Subcutaneous abdominal adipose tissue (tissue), 5 donors: ENCODE data around the gene SH3BGRL3.
"Not testable (repeated sequence)": the region's sequence is repeated elsewhere in the genome, so short reads cannot be mapped to it uniquely, and the experiment has no call there.

Experiments
- H3K27ac ChIP-seq: one replicate; pipeline ENCODE4 v1.7.0; 2013; ENCODE audit warnings: low read depth, mild to moderate bottlenecking, inconsistent platforms, low read length, moderate library complexity
- H3K27me3 ChIP-seq, 5 donors: one replicate each; pipeline ENCODE4 v1.7.0; 2013; ENCODE audit warnings: low read length in 5 of 5, inconsistent platforms in 1 of 5; ENCODE audit not compliant: control insufficient read depth in 5 of 5, insufficient read depth in 4 of 5
- H3K36me3 ChIP-seq, 5 donors: one replicate each; pipeline ENCODE4 v1.7.0; 2013; ENCODE audit warnings: low read length in 5 of 5; ENCODE audit not compliant: control insufficient read depth in 5 of 5, insufficient read depth in 5 of 5
- H3K4me1 ChIP-seq, 5 donors: one replicate each; pipeline ENCODE4 v1.7.0; 2013; ENCODE audit warnings: low read length in 5 of 5, mild to moderate bottlenecking in 3 of 5, moderate library complexity in 1 of 5; ENCODE audit not compliant: control insufficient read depth in 5 of 5, insufficient read depth in 5 of 5
- H3K4me3 ChIP-seq, 5 donors: one replicate each; pipeline ENCODE4 v1.7.0; 2013; ENCODE audit warnings: low read length in 5 of 5, low read depth in 1 of 5
- H3K9ac ChIP-seq, 5 donors: one replicate each; pipeline ENCODE4 v1.7.0; 2013; ENCODE audit warnings: low read length in 5 of 5, mild to moderate bottlenecking in 4 of 5, moderate library complexity in 3 of 5
- H3K9me3 ChIP-seq, 5 donors: one replicate each; pipeline ENCODE4 v1.7.0; 2013; ENCODE audit warnings: low read length in 5 of 5; ENCODE audit not compliant: control insufficient read depth in 5 of 5
- donor health status: healthy.
- donor health status: healthy.
- donor health status: healthy.
- donor health status: healthy.
- donor health status: healthy.

Gene SH3BGRL3

GRCh38 chr1:26297791-26298124 is 17.9 kb downstream of the SH3BGRL3 start:
- Histone ChIP-seq H3K9ac (no peak overlapping the region), H3K27me3 (no peaks in the 10 kb centered on the region), H3K27ac (no peak overlapping the region), H3K9me3 (no peaks in the 10 kb centered on the region), H3K4me3 (no peak overlapping the region), H3K4me1 (peaks cover under 1 to 17% (median 11%) of the 10 kb centered on the region in 5 donors), H3K36me3 (peaks cover 0 to 13% (median 3%) of the 10 kb centered on the region in 5 donors)

DNA sequence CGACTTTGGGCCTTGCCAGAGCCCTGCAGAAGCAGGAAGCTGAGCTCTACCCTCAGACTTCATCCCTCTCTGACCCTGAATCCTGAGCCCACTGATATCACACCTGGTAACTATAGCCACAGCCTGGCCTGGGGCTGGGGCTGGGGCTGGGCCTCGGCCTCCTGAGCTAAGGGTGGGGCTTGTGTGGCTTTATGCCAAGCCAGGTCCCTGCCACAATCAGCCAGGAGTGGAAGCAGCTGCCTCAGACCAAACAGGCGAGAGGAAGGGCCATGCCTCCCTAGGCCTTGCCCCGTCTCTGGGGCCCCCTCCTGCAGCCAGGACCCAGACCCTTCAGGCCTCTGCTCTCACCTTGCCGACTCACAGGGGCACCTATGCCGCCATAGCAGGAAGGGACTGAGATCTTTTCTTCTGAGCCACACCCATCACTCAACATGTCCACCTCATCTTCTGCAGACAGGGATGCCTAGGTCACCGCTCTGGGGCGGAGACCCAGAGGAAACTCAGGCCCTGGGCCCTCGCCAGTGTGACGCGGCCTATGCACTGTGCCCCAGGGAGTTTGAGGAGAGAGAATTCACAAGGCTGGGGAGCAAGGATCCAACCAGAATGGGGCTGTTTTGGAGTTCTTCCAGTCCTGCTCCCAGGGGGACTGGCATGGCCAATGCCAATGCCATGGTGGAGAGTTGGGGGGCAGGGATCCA is 20.8 kb downstream of the SH3BGRL3 start:
- Histone ChIP-seq H3K4me1 (peaks cover 4 to 23% (median 19%) of the 10 kb centered on the region in 5 donors), H3K36me3 (peaks cover 0 to 13% (median 0%) of the 10 kb centered on the region in 5 donors), H3K9ac (peak overlapping the region in 1 of 5 donors; percentile 14), H3K4me3 (no peak overlapping the region), H3K27ac (no peak overlapping the region), H3K9me3 (no peaks in the 10 kb centered on the region), H3K27me3 (no peaks in the 10 kb centered on the region)

- H3K36me3 ChIP-seq = no peaks in the 10 kb centered on the region
- H3K27me3 ChIP-seq = no peaks in the 10 kb centered on the region
- H3K9ac ChIP-seq = peak overlapping the region in 2 of 5 donors; percentile 37 to 44
- H3K4me1 ChIP-seq = peaks cover 11 to 37% (median 34%) of the 10 kb centered on the region in 5 donors
- no peaks in the 10 kb centered on the region for H3K9me3 ChIP-seq
- H3K4me3 ChIP-seq = no peak overlapping the region
- peak overlapping the region; percentile 55 for H3K27ac ChIP-seq
These were observed 23.0 kb downstream of the SH3BGRL3 start for GRCh38 chr1:26302733-26303405.

DNA sequence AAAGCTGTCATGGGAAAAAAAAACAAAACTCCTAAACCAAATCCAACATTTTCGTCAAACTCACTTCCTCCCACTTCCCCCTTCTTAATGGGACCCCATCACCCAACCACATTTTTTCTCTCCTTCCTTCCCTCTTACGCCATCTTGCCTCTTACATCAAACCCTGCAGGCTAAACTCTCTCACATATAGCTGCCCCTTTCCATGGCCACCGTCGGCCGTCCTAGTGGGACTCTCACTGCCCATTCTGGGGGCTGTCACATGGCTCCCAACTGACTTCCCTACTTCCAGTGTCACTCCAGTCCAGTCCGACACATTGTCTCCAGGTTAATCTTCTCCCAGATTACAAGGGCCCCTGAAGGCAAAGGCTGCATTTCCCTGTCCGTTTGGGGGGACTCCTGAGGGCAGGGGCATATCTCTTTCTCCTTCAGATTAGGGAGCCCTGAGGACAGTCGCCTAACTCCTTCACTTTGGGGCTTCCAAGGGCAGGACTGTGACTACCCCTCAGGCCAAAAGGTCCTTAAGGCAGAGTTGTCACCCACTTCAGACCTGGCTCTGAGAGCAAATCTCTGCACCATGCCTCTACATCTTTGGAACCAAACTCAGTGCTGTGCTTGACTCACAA is 25.9 kb downstream of the SH3BGRL3 start:
- Histone ChIP-seq H3K36me3 (no peaks in the 10 kb centered on the region), H3K4me1 (peaks cover 11 to 34% (median 31%) of the 10 kb centered on the region in 5 donors), H3K9me3 (no peaks in the 10 kb centered on the region), H3K27ac (peak overlapping the region; percentile 65), H3K4me3 (peak overlapping the region; percentile 75 to 84 (median 77)), H3K27me3 (no peaks in the 10 kb centered on the region), H3K9ac (peak overlapping the region in 4 of 5 donors; percentile 40 to 86 (median 76))

- no peaks in the 10 kb centered on the region for H3K9me3 ChIP-seq
- H3K4me3 ChIP-seq = peak within 1 kb of the TSS; percentile 75 to 84 (median 77)
- peak within 1 kb of the TSS in 4 of 5 donors; percentile 40 to 86 (median 76) for H3K9ac ChIP-seq
- H3K27me3 ChIP-seq = no peaks in the 10 kb centered on the region
- peak within 1 kb of the TSS; percentile 65 for H3K27ac ChIP-seq
- H3K4me1 ChIP-seq = peaks cover 11 to 34% (median 24%) of the 10 kb centered on the region in 5 donors
- H3K36me3 ChIP-seq = no peaks in the 10 kb centered on the region
These were observed 26.7 kb downstream of the SH3BGRL3 start, which contains the start of gene UBXN11 for GRCh38 chr1:26306290-26307229. Gene UBXN11, minus strand, starts transcription at chr1:26306636. Its CDS starts 3,753 bp downstream, at chr1:26302883.

- Histone ChIP-seq H3K36me3 (no peaks in the 10 kb centered on the region), H3K4me1 (peaks cover 11 to 33% (median 24%) of the 10 kb centered on the region in 5 donors), H3K27me3 (no peaks in the 10 kb centered on the region), H3K9me3 (no peaks in the 10 kb centered on the region), H3K9ac (no peak overlapping the region), H3K4me3 (no peak overlapping the region), H3K27ac (no peak overlapping the region)
These were observed 27.5 kb downstream of the SH3BGRL3 start for GRCh38 chr1:26307363-26307781.

- not testable (repeated sequence) for H3K27me3 ChIP-seq, H3K36me3 ChIP-seq, H3K9me3 ChIP-seq, H3K4me3 ChIP-seq, H3K9ac ChIP-seq, H3K27ac ChIP-seq
- H3K4me1 ChIP-seq = peaks cover 7 to 24% (median 16%) of the 10 kb centered on the region in 5 donors
These were observed 28.3 kb downstream of the SH3BGRL3 start for GRCh38 chr1:26307966-26308899.

- H3K4me3 ChIP-seq = no peak overlapping the region
- H3K9ac ChIP-seq = no peak overlapping the region
- H3K9me3 ChIP-seq = no peaks in the 10 kb centered on the region
- peaks cover 6 to 36% (median 19%) of the 10 kb centered on the region in 5 donors for H3K4me1 ChIP-seq
- no peak overlapping the region for H3K27ac ChIP-seq
- no peaks in the 10 kb centered on the region for H3K36me3 ChIP-seq
- H3K27me3 ChIP-seq = no peaks in the 10 kb centered on the region
These were observed 34.6 kb downstream of the SH3BGRL3 start for GRCh38 chr1:26314501-26314900.
